ENCODE measurements around the gene CLDN8.

CLDN8 gene

DNA sequence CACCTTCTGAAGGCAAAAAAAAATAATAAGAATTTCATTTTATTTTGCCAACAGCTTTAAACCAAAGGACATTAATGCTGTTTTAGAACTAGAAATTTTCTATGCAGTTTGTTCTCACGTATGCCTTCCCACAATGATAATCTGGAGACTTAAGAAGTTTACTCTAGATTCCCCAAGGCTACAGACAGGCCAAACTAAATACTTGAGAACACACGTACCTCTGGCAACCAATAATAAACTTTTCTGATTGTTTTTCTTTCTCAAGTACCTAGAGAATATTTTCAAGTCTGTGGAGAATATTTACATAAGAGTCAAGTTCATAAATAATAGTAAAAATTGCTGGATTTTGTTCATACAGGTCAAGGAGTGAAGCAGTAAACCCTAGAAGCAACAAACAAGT is 15.9 kb downstream of the CLDN8 start:
- no peak for DNase-seq

DNA sequence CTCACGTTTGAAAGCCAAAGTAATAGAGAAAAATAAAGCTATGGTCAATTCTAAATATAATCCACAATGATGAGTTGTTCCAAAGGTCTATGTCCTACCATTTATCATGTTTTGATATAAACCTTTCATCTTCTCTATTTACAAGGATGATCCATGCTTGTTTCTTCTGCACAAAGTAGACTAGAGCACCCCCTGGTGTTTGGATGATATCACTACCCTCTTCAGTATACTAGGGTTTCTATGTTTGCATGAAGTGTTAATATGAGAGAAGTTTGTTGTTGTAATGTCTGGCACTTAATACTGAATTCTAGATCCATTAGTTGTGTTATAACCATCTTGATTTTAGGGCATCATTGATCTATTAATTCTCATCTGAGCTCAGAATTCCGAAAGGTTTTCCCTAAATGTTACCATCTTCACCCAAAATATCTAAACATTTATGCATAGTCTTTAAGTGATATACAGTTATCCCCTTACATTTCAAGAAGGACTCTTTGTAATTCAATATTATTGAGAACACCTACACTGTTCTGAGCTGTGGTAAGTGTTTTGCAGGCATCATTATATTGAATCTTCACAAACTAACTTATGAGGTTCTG is 21.1 kb downstream of the CLDN8 start:
- peak; percentile 42 for DNase-seq

DNA sequence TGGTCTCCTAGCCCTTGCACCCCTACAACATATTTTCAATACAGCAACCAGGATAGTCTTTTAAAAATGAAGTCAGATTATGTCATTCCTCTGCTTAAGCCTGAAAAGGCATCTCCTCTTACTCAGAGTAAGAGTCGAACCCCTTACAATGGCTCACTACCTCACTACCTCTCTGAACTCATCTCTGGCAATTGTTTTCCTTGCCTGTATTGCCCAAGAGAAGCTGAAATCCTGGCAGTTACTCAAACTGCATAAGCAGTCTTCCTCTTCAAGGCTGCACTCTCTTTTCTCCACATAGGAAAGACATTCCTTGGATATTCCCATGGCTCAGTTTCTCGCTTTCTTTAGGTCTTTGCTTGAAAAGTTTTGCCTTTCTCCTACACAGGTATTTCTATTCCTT is 22.7 kb downstream of the CLDN8 start:
- no peak for DNase-seq

DNA sequence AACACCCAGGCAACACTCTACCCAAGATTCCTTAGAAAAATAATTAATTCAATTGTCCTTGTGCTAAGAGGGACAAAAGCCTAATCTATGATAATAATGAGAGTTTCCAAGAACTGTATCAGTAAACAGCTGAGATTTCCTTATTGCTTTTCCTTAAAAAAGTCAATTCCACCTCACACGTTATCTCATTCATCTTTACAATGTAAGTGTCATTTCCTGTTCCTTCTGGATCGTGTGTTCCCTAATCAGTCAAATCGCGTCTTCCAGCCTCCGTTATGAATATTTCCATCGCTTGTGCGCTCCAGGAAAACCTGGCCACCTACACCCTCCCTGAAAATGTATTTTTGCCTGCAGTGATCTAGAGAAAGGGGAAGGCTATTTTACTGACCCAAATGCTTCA is 25.3 kb downstream of the CLDN8 start:
- no peak for DNase-seq

DNA sequence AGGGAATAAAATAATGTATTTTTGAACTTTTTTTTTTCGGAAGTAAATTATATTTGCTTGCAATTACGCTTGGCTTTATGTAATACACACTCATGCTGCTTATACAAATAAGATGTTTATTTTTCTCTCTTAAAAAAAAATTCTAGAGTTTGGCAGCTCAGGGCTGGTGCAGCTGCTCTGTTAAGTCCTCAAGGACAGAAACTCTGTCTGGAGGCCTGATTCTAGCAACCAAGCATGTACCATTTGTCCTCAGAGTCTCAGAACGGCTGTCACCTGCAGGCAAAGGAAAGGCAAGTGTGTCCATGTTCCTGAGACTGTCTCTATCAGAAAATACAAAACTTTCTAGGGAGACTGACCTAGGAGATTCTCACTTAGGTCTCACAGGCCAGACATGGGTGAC is 26.1 kb downstream of the CLDN8 start:
- no peak for DNase-seq

DNA sequence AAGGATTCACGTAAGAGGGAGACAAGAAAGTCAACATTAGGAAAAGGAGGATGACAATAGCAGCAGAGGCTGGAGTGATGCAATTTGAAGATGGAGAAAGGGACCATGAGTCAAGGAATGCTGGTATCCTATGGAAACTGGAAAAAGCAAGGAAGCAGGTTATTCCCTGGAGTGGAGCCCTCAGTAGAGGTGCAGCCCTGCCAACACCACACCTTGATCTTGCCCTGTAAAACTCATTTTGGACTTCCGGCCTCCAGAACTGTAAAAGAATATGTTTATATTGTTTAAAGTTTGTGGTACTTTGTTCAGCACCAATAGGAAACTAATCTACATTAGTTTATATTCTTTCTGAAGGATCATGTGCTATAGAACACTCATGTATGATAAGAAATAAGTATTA is 29.7 kb downstream of the CLDN8 start:
- no peak for DNase-seq

DNA sequence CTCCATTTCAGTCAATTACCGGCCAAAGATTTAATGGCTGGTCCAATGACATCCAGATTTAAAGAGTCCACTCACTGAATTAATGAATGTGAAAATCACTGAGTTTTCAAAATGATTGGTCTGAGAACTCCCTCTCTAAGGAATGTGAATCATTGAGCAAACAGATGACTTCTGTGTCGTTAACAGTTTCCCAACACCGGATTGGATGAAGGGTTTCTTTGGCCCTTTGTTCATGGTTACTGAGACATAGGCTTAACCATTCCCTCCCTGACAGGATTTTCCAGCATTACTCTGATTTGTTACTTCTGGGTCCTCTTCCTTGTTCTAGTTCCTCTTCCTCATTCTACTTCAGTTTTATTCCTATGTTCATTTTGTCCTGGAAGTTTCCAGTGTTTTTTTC is 47.8 kb downstream of the CLDN8 start:
- DNase-seq: no peak

DNA sequence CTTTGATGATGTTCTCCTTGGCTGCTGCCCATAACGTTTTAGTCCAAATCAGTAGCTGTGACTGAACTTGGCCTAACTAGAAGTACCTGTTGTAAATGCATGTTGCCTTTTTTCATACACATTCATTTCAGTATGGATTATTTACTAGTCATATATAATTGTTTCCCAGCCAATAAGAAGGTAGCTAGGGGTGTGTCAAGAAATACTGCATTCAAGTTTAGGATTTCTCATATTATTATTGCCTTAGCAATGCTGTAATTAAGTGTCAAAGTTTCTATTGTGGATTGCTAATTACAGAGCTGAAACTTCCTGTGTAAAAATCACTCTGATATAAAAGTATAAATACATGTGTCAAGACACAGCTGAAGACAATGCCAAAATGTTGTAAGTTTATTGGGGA is 49.2 kb downstream of the CLDN8 start, which contains the start of gene CLDN17:
Gene CLDN17, minus strand, starts transcription at position 101 of the 400 bp plus-strand sequence. CDS start 188 bp downstream, outside the sequence.
- DNase-seq: no peak

DNA sequence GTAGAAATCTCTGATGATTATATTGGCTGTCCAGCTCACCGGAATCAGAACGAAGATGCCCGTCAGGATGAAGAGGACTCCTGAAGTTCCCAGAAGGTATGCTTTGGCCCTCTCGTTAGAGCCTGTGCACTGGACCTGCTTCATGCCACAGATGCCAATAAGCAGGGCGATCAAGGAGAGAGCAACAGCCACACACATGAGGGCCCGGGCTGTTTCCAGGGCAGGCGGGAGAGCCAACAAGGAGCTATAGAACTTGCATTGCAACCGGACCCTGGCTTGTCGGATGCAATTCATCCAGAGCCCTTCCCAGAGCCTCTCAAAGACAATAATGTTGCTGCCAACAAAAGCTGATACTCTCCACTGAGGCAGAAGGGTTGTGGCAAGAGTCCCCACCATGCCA is 49.7 kb downstream of the CLDN8 start:
- DNase-seq: no peak

DNA sequence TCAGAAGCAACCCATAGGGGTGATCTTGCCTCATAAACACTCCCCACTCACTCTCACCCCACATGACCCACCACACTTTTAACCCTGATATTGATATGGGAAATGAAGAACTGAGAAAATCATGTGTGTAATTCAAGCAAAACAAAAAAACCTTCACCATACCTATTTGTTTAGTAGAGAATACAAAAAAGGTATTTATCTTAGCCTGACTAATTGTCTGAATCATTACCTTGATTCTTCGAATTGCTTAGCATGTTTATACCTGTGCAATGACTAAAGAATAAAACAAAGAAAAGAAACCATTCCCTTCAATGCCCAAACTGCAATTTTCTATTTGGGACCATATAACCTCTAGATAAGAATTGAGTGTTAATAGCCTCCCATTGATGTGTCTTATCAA is 51.1 kb downstream of the CLDN8 start:
- no peak for DNase-seq
